Measurements from ENCODE around the gene TMEM140. TPM values are rescaled to one million over a fixed set of nuclear protein-coding genes. Genes with fewer than 3 reads are reported as not detected.

The TMEM140 gene
- total and polyA plus RNA-seq, 9 of the 15 experiments (the other 6 are each of a cell fraction or from before 2014, with no cell fraction given), result 0.03 to 0.82 (median 0.23) TPM

- no peak for TF ChIP-seq NFE2L1 (tag; IDR thresholded peaks at IDR 0.05; ENCODE audit: borderline replicate concordance, low read depth)
- no peak for TF ChIP-seq CBX8 (IDR thresholded peaks at IDR 0.05; ENCODE audit: borderline replicate concordance, extremely low read depth, low read depth, low read length, poor library complexity, severe bottlenecking)
- TF ChIP-seq, protein P1, sequence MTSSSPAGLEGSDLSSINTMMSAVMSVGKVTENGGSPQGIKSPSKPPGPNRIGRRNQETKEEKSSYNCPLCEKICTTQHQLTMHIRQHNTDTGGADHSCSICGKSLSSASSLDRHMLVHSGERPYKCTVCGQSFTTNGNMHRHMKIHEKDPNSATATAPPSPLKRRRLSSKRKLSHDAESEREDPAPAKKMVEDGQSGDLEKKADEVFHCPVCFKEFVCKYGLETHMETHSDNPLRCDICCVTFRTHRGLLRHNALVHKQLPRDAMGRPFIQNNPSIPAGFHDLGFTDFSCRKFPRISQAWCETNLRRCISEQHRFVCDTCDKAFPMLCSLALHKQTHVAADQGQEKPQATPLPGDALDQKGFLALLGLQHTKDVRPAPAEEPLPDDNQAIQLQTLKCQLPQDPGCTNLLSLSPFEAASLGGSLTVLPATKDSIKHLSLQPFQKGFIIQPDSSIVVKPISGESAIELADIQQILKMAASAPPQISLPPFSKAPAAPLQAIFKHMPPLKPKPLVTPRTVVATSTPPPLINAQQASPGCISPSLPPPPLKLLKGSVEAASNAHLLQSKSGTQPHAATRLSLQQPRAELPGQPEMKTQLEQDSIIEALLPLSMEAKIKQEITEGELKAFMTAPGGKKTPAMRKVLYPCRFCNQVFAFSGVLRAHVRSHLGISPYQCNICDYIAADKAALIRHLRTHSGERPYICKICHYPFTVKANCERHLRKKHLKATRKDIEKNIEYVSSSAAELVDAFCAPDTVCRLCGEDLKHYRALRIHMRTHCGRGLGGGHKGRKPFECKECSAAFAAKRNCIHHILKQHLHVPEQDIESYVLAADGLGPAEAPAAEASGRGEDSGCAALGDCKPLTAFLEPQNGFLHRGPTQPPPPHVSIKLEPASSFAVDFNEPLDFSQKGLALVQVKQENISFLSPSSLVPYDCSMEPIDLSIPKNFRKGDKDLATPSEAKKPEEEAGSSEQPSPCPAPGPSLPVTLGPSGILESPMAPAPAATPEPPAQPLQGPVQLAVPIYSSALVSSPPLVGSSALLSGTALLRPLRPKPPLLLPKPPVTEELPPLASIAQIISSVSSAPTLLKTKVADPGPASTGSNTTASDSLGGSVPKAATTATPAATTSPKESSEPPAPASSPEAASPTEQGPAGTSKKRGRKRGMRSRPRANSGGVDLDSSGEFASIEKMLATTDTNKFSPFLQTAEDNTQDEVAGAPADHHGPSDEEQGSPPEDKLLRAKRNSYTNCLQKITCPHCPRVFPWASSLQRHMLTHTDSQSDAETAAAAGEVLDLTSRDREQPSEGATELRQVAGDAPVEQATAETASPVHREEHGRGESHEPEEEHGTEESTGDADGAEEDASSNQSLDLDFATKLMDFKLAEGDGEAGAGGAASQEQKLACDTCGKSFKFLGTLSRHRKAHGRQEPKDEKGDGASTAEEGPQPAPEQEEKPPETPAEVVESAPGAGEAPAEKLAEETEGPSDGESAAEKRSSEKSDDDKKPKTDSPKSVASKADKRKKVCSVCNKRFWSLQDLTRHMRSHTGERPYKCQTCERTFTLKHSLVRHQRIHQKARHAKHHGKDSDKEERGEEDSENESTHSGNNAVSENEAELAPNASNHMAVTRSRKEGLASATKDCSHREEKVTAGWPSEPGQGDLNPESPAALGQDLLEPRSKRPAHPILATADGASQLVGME (CRISPR knock-in tag; IDR thresholded peaks at IDR 0.05), result peak; percentile 95
- peak; percentile 51; the same call in 1 of the 2 replicates for TF ChIP-seq ZNF12 (CRISPR knock-in tag; IDR thresholded peaks at IDR 0.05)
- TF ChIP-seq SAFB (IDR thresholded peaks at IDR 0.05; ENCODE audit: borderline replicate concordance, low read depth, low read length), result peak; percentile 96
- peak; percentile 99 for TF ChIP-seq RBFOX2 (IDR thresholded peaks at IDR 0.05; ENCODE audit: low read depth, low read length)
- TF ChIP-seq, protein P2, sequence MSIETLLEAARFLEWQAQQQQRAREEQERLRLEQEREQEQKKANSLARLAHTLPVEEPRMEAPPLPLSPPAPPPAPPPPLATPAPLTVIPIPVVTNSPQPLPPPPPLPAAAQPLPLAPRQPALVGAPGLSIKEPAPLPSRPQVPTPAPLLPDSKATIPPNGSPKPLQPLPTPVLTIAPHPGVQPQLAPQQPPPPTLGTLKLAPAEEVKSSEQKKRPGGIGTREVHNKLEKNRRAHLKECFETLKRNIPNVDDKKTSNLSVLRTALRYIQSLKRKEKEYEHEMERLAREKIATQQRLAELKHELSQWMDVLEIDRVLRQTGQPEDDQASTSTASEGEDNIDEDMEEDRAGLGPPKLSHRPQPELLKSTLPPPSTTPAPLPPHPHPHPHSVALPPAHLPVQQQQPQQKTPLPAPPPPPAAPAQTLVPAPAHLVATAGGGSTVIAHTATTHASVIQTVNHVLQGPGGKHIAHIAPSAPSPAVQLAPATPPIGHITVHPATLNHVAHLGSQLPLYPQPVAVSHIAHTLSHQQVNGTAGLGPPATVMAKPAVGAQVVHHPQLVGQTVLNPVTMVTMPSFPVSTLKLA (conservative IDR thresholded peaks at IDR 0.05), result peak; percentile 75 to 90
- no peak for TF ChIP-seq ZNF717 (CRISPR knock-in tag; IDR thresholded peaks at IDR 0.05)
- 0 out of 2 replicates have a peak, but pooled peaks have one; percentile 40 for TF ChIP-seq ZC3H11A (IDR thresholded peaks at IDR 0.05; ENCODE audit: low read depth, low read length)
- TF ChIP-seq, protein P3, sequence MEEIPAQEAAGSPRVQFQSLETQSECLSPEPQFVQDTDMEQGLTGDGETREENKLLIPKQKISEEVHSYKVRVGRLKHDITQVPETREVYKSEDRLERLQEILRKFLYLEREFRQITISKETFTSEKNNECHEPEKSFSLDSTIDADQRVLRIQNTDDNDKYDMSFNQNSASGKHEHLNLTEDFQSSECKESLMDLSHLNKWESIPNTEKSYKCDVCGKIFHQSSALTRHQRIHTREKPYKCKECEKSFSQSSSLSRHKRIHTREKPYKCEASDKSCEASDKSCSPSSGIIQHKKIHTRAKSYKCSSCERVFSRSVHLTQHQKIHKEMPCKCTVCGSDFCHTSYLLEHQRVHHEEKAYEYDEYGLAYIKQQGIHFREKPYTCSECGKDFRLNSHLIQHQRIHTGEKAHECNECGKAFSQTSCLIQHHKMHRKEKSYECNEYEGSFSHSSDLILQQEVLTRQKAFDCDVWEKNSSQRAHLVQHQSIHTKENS (CRISPR knock-in tag; IDR thresholded peaks at IDR 0.05), result no peak
- TF ChIP-seq, protein P4, sequence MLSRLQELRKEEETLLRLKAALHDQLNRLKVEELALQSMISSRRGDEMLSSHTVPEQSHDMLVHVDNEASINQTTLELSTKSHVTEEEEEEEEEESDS (CRISPR knock-in tag; IDR thresholded peaks at IDR 0.05), result no peak
- TF ChIP-seq KLF1 (tag; IDR thresholded peaks at IDR 0.05), result peak; percentile 78
- no peak for TF ChIP-seq KAT2B (IDR thresholded peaks at IDR 0.05; ENCODE audit: low read depth, low read length)
- peak in 1 of 2 experiments; percentile 99; a peak in 3 of 4 replicates for TF ChIP-seq ZNF639 (CRISPR knock-in tag; conservative IDR thresholded peaks at IDR 0.05 in 1 of 2, IDR thresholded peaks at IDR 0.05 in 1 of 2)
Observed at GRCh38 chr7:135170274-135170997, 22.6 kb downstream of the TMEM140 start, which contains the start of gene CYREN (continued).

Measured in K562 (cell line).